Measurements from ENCODE around the gene SMCHD1. TPM values are rescaled to one million over a fixed set of nuclear protein-coding genes. Genes with fewer than 3 reads are reported as not detected.

SMCHD1 gene
- polyA plus RNA-seq, 2 of the 4 experiments (the other 2 are of a cell fraction) = 15.5 to 25.5 TPM

GRCh38 chr18:2799369-2799768 is 143.8 kb downstream of the SMCHD1 start:
- H3K4me1 ChIP-seq = no peaks in the 10 kb centered on the region
- POLR2A ChIA-PET = no interaction called here
- CTCF ChIA-PET = no interaction called here
- DNase-seq (ENCODE audit: low read depth in 1 of 2, low spot score in 1 of 2) (no peak), ATAC-seq (no peak), FAIRE-seq (no peak)
- TF ChIP-seq SMC3 (IDR thresholded peaks at IDR 0.05) (no peak), JUNB (IDR thresholded peaks at IDR 0.05) (no peak), CBX2 (IDR thresholded peaks at IDR 0.05; ENCODE audit: borderline replicate concordance, low read depth) (no peak), EHMT2 (IDR thresholded peaks at IDR 0.05; ENCODE audit: low read depth) (no peak), SREBF2 (IDR thresholded peaks at IDR 0.05) (no peak), EP300 (IDR thresholded peaks at IDR 0.05) (no peak), ZSCAN20 (CRISPR knock-in tag; IDR thresholded peaks at IDR 0.05) (no peak), EHF (CRISPR knock-in tag; IDR thresholded peaks at IDR 0.05) (no peak), POLR2A (IDR thresholded peaks at IDR 0.05; ENCODE audit: low read length) (no peak), MAZ (IDR thresholded peaks at IDR 0.05; ENCODE audit: borderline replicate concordance, low read depth, low read length) (no peak), FOSB (CRISPR knock-in tag; IDR thresholded peaks at IDR 0.05) (no peak)
- TF ChIP-seq, protein P1, sequence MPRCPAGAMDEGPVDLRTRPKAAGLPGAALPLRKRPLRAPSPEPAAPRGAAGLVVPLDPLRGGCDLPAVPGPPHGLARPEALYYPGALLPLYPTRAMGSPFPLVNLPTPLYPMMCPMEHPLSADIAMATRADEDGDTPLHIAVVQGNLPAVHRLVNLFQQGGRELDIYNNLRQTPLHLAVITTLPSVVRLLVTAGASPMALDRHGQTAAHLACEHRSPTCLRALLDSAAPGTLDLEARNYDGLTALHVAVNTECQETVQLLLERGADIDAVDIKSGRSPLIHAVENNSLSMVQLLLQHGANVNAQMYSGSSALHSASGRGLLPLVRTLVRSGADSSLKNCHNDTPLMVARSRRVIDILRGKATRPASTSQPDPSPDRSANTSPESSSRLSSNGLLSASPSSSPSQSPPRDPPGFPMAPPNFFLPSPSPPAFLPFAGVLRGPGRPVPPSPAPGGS (IDR thresholded peaks at IDR 0.05) = no peak
- TF ChIP-seq, protein P2, sequence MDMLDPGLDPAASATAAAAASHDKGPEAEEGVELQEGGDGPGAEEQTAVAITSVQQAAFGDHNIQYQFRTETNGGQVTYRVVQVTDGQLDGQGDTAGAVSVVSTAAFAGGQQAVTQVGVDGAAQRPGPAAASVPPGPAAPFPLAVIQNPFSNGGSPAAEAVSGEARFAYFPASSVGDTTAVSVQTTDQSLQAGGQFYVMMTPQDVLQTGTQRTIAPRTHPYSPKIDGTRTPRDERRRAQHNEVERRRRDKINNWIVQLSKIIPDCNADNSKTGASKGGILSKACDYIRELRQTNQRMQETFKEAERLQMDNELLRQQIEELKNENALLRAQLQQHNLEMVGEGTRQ (IDR thresholded peaks at IDR 0.05) = no peak
- TF ChIP-seq, protein P3, sequence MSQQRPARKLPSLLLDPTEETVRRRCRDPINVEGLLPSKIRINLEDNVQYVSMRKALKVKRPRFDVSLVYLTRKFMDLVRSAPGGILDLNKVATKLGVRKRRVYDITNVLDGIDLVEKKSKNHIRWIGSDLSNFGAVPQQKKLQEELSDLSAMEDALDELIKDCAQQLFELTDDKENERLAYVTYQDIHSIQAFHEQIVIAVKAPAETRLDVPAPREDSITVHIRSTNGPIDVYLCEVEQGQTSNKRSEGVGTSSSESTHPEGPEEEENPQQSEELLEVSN (IDR thresholded peaks at IDR 0.05; ENCODE audit: borderline replicate concordance, low read depth) = no peak
- H3K4me3 ChIP-seq = no peak overlapping the region
- H3K4me2 ChIP-seq = no peak overlapping the region
- H3K27ac ChIP-seq = no peak overlapping the region
- no peaks in the 10 kb centered on the region for H3K9me3 ChIP-seq
- 89% methylated on average over 2 of the region's 2 CpGs for WGBS (ENCODE audit: missing lambda C conversion rate)

GRCh38 chr18:2805970-2806943 is 150.7 kb downstream of the SMCHD1 start:
- no peak overlapping the region for H3K27ac ChIP-seq
- 91% methylated on average over 8 of the region's 8 CpGs for WGBS (ENCODE audit: missing lambda C conversion rate)
- no peak for TF ChIP-seq MAX (IDR thresholded peaks at IDR 0.05)
- no peak for TF ChIP-seq TFCP2L1 (CRISPR knock-in tag; IDR thresholded peaks at IDR 0.05)
- TF ChIP-seq FOSL2 (IDR thresholded peaks at IDR 0.05) = no peak
- TF ChIP-seq FOSL2 (CRISPR knock-in tag; IDR thresholded peaks at IDR 0.05) = no peak
- no peak for TF ChIP-seq NFE2L2 (conservative IDR thresholded peaks at IDR 0.05; ENCODE audit: low read length)
- TF ChIP-seq, protein P4, sequence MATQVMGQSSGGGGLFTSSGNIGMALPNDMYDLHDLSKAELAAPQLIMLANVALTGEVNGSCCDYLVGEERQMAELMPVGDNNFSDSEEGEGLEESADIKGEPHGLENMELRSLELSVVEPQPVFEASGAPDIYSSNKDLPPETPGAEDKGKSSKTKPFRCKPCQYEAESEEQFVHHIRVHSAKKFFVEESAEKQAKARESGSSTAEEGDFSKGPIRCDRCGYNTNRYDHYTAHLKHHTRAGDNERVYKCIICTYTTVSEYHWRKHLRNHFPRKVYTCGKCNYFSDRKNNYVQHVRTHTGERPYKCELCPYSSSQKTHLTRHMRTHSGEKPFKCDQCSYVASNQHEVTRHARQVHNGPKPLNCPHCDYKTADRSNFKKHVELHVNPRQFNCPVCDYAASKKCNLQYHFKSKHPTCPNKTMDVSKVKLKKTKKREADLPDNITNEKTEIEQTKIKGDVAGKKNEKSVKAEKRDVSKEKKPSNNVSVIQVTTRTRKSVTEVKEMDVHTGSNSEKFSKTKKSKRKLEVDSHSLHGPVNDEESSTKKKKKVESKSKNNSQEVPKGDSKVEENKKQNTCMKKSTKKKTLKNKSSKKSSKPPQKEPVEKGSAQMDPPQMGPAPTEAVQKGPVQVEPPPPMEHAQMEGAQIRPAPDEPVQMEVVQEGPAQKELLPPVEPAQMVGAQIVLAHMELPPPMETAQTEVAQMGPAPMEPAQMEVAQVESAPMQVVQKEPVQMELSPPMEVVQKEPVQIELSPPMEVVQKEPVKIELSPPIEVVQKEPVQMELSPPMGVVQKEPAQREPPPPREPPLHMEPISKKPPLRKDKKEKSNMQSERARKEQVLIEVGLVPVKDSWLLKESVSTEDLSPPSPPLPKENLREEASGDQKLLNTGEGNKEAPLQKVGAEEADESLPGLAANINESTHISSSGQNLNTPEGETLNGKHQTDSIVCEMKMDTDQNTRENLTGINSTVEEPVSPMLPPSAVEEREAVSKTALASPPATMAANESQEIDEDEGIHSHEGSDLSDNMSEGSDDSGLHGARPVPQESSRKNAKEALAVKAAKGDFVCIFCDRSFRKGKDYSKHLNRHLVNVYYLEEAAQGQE (IDR thresholded peaks at IDR 0.05) = no peak
- TF ChIP-seq MAFK (IDR thresholded peaks at IDR 0.05; ENCODE audit: partially characterized antibody) = no peak
- no peak for TF ChIP-seq JUNB (IDR thresholded peaks at IDR 0.05)
- no peak for TF ChIP-seq NR3C1 (IDR thresholded peaks at IDR 0.05)
- TF ChIP-seq BHLHE40 (IDR thresholded peaks at IDR 0.05; ENCODE audit: low read depth, low read length) = no peak
- TF ChIP-seq RFX5 (IDR thresholded peaks at IDR 0.05) = no peak
- TF ChIP-seq, protein P5, sequence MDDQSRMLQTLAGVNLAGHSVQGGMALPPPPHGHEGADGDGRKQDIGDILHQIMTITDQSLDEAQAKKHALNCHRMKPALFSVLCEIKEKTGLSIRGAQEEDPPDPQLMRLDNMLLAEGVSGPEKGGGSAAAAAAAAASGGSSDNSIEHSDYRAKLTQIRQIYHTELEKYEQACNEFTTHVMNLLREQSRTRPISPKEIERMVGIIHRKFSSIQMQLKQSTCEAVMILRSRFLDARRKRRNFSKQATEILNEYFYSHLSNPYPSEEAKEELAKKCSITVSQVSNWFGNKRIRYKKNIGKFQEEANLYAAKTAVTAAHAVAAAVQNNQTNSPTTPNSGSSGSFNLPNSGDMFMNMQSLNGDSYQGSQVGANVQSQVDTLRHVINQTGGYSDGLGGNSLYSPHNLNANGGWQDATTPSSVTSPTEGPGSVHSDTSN (IDR thresholded peaks at IDR 0.05) = no peak
- TF ChIP-seq, protein P2 (IDR thresholded peaks at IDR 0.05) = no peak
- TF ChIP-seq MAZ (IDR thresholded peaks at IDR 0.05; ENCODE audit: borderline replicate concordance, low read depth, low read length) = no peak
- no peak for TF ChIP-seq SMC3 (IDR thresholded peaks at IDR 0.05)
- TF ChIP-seq ZC3H11A (IDR thresholded peaks at IDR 0.05) = no peak
- TF ChIP-seq EP300 (IDR thresholded peaks at IDR 0.05) = no peak
- no peak for TF ChIP-seq RNF2 (IDR thresholded peaks at IDR 0.05; ENCODE audit: borderline replicate concordance, low read depth)
- no peaks in the 10 kb centered on the region for H3K4me1 ChIP-seq
- no peaks in the 10 kb centered on the region; the same call in 2 of the 3 replicates for H3K9me3 ChIP-seq
- no peak overlapping the region for H3K4me3 ChIP-seq
- H3K4me2 ChIP-seq = no peak overlapping the region
- POLR2A ChIA-PET = no interaction called here
- DNase-seq (ENCODE audit: low read depth in 1 of 2, low spot score in 1 of 2) (no peak), FAIRE-seq (no peak), ATAC-seq (no peak)
- CTCF ChIA-PET = no interaction called here

Data from A549 (cell line).